CD4-positive, alpha-beta T cell treated with Interleukin-6 for 4 hours (primary cell): ENCODE results near the gene ZYX.
"Not testable (repeated sequence)": the region's sequence is repeated elsewhere in the genome, so short reads cannot be mapped to it uniquely, and the experiment has no call there.

Experiments used
- DNase-seq: peaks from one replicate; pipeline ENCODE4 v3.0.0-alpha.2; 2020; ENCODE audit warnings: mixed read lengths

ZYX gene

DNA sequence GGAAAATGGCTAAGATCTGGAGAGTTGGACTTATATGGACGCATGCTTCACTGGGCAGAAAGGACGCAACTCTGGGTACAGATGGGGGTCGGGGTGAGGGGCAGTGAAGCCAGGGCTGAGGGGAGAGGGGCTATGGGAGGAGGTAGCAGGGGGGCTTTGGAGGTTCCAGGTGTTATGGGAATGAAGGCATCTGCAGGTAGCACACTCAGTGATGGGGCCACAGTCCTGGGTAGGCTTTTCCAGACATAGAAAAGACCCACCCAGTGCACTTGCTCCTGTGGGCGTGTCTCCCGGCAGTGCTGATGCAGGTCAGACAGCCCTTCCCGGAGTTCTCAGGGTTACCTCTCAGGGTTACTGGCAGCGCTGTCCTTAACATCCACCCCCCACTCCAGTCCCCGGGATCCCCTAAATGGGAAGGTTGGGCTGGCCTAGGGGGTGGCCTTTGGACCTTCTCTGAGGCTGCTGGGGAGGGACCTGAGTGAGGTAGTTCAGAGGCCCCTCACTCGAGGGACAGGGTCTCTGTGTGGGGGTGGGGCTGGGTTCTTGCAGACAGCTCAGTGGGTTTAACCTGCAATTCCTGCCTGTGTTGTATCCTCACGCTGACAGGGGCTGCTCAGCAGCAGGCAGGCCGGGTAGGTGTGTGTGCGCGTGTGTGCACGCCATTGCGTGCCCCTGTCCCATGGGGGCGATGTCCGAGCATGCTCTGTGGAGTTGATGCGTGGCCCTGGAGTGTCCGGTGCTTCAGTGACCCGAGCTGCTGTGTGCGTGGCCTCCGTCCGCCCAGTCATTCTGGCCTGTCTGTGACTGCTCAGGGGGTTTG, 6.2 kb downstream of the ZYX start:
- DNase-seq, result no peak

DNA sequence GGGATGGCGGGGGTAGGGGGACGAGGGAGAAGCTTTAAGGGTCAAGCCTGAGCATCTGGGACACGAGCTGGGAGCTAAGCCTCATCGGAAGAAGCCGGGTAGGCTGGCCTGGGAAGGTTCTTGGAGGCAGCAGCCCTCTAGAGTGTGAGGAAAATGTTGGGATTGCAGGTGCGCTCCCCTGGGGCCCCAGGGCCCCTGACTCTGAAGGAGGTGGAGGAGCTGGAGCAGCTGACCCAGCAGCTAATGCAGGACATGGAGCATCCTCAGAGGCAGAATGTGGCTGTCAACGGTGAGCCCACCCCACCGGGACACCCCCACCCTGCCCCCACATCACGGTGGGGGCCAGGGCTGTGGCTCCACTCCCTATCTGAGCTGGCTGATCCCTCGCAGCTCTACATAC, 6.9 kb downstream of the ZYX start:
- DNase-seq, result no peak

DNA sequence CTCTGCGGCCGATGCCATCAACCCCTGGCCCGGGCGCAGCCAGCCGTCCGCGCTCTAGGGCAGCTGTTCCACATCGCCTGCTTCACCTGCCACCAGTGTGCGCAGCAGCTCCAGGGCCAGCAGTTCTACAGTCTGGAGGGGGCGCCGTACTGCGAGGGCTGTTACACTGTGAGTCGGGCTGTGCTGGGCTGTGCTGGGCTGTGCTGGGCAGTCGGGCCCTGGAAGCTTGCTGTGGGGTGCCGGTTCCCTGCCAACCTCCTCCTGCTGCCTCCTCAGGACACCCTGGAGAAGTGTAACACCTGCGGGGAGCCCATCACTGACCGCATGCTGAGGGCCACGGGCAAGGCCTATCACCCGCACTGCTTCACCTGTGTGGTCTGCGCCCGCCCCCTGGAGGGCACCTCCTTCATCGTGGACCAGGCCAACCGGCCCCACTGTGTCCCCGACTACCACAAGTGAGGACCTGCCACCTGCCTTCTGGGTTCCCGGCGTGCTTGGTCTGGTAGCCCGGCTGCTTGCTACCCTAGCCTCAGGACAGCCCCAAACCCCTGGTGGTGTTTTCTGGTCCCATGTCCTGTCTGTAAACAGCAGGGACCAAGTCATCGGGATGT, 7.5 kb downstream of the ZYX start:
- DNase-seq, result no peak

DNA sequence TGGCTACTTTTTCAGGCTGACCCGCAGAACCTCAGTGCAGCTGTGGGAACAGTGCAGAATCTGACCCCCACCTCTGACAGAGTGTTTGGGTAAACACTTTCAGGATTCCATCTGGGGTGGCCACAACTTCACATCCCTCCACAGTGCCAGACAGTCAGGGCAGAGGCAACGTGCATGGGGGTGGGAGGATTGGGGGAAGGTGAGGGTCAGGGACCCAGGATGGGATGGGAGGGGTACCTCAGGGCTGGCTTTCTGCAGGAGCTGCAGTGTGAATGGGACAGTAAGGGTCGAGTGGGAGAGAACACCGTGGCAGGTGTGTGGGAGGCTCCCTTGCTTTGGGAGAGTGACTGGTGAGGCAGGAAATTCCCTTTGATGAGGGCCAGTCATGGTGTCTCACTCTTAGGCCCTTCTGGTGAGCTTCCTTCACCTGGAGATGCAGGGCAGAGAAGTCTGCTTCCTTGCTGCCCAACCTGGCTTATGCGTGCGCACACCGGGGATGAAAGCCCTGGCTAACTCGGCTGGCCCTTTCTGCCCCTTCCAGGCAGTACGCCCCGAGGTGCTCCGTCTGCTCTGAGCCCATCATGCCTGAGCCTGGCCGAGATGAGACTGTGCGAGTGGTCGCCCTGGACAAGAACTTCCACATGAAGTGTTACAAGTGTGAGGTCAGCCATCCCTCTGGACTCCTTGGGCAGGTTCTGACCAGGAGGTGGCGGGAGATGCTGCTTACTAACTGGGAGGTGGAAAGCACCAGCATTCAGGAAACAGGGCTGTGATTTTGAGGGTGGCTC, 8.4 kb downstream of the ZYX start:
- no peak for DNase-seq

DNA sequence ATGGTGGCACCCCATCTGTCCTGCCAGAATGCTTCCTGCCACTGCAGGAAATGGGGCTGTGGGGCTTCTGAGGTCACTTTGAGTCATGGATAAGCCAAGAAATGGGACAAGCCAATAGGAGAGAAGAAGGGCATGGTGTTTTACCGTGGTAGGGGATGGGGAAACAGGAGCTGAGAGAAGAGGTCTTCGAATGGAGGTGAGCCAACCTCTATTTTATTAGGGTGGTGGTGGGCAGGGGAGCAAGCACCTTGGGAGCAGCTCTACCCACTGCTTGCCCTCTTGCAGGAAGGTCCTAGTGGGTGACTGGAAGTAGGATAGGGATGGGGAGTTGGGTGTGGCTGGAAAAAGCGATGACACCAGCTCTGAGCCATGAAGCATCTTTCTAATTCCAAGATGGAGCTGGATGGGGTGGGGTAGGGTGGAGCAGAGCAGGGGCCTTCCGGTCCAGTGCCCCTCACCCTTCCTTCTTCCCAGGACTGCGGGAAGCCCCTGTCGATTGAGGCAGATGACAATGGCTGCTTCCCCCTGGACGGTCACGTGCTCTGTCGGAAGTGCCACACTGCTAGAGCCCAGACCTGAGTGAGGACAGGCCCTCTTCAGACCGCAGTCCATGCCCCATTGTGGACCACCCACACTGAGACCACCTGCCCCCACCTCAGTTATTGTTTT, 9.1 kb downstream of the ZYX start:
- DNase-seq, result no peak

DNA sequence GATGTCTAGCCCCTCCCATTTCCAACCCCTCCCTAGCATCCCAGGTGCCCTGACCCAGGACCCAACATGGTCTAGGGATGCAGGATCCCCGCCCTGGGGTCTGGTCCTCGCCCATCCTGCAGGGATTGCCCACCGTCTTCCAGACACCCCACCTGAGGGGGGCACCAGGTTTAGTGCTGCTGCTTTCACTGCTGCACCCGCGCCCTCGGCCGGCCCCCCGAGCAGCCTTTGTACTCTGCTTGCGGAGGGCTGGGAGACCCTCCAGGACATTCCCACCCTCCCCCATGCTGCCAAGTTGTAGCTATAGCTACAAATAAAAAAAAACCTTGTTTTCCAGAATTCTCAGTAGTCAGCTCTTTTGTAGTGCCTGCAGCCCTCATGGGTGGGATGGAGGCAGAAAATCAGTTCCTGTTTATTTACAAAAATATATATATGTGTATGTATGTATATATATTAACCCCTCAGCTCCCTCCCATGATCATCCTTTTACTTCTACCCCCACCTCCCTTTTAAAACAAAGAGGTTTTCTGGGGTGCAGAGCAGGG, 9.7 kb downstream of the ZYX start:
- DNase-seq, result no peak

DNA sequence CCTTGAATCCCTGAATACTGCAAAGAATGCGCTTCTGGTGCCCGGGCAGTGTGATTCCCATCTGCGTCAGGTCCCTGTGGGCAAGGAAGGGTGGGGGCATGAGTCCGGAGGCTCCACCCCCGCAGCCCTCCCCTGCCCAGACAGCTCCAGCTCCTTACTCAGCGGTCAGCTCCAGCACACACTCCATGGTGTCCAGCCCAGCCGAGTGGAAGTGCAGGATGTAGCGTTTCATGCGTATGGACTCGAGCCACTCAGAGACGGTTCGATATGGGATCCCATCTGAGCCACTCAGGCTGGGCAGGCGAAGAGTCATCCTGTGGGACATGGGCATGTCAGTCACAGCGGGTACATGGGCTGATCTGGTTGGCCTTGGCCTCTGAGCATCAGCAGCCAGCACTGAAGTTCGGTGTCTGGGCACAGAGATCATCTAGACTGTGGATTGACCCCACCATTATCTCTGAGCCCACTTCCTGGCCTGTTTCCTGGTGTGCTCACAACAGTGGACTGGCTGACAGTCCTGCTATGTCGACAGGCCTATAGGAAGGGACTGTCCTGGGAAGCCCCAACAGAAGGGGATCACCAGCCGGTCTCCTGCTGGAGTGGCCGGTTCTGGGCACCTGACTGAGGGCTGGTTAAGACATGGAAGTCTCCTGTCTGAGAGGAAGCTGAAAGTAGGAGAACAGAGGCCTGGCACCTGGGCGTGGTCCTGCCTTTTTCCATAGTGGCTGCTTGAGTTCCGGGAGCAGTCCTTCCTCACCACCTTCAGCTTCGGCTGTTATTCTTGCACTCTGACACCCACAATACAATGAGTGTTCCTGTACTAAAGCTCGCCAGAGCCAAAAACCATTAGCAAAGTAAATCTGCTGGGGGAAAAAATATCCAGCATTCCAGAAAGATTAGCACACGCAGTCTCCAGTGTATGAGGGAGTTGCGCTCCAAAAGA, 10.6 kb downstream of the ZYX start:
- no peak for DNase-seq

DNA sequence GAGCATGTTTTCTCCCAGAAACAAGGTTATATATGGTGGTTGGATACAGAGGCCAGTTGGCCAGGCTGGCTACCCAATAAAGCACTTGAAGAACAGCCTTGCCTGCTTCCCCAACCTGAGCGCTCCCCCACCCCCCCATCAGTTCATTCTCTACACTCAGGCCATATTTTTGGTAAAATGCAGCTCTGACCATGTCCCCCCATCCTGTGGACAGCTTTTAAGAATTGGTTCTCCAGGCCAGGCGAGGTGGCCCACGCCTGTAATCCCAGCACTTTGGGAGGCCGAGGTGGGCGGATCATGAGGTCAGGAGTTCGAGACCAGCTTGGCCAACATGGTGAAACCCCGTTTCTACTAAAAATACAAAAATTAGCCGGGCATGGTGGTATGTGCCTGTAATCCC, 11.3 kb downstream of the ZYX start:
- DNase-seq, result not testable (repeated sequence)

DNA sequence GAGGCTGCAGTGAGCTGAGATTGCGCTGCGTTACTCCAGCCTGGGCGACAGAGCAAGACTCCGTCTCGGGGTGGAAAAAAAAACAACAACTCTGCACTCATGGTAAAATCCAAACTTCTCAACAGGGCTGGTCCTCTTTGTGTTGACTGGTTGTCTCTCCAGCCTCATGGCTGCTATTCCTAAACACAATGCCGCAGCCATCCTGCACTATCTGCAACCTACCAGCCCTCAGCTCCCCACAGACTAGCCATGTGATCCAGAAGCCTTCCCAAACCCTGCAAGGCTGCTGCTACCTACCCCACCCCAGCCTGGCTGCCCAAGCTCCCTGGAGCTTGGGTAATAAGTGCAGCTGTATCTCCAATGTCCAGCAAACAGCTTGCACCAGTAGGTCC, 11.7 kb downstream of the ZYX start:
- no peak for DNase-seq

DNA sequence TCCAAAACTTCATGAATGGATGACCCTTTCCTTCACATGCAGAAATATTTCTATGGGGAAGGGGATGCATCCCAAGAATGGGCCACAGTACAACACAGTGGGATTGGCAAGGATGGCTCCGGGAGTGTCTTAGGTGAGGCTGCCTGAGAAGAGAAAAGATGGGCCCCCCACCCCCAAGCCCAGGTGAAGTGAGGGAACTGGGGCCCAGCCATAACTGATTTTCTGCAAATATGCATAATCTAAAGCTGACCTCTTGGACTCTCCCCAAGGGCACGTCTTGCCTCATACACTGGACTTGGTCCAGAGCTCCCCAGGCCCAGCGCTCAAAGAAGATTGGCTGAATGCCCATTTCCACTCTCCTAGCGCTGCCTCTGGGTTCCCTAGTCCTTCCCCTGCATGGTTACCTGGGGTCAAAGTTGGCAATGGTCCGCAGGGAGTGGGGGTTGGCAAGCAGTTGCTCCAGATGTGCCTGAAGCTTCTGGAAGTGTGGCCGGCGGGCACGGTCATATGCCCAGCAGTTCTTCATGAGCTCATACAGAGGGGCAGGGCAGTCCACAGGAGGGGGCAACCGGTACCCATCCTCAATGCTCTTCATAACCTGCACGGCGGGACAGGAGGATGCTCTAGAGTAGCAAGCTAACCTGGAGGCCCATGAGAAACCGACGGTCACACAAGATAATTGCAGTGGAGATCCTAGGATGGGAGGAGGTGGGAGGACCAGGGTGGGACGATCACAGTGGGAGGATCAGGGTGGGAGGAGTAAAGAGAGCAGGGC, 12.3 kb downstream of the ZYX start:
- DNase-seq, result no peak

DNA sequence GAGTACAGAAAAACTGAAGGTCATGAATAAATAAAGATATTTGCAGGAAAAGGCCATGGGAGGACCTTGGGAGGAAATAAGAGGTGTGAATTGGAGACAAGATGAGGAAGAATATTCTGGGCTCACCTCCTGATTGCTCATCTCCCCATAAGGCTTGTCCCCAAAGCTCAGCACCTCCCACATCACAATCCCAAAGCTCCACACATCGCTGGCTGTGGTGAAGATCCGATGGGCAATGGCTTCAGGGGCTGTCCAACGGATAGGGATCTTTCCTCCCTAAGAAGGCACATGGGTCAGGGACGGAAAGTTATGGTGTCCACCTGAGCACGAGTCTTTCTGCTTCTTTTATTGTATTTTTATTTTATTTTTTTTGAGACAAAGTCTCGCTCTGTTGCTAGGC, 12.9 kb downstream of the ZYX start:
- no peak for DNase-seq

DNA sequence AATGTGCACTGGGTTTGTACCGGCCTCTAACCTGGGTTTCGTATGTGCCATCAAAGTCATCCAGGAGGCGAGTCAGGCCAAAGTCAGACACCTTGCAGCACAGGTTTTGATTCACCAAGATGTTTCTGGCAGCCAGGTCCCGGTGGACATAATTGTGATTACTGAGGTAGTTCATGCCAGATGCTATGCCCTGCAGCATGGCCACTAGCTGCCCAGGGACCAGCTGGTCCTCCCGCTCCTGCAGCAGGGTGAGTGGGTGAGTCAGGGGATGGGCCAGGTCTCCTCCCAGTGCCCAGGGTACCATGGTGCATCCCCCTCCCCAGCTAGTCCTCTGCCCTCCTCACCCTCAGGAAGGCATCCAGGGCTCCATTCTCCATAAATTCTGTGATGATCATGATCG, 13.6 kb downstream of the ZYX start:
- no peak for DNase-seq

DNA sequence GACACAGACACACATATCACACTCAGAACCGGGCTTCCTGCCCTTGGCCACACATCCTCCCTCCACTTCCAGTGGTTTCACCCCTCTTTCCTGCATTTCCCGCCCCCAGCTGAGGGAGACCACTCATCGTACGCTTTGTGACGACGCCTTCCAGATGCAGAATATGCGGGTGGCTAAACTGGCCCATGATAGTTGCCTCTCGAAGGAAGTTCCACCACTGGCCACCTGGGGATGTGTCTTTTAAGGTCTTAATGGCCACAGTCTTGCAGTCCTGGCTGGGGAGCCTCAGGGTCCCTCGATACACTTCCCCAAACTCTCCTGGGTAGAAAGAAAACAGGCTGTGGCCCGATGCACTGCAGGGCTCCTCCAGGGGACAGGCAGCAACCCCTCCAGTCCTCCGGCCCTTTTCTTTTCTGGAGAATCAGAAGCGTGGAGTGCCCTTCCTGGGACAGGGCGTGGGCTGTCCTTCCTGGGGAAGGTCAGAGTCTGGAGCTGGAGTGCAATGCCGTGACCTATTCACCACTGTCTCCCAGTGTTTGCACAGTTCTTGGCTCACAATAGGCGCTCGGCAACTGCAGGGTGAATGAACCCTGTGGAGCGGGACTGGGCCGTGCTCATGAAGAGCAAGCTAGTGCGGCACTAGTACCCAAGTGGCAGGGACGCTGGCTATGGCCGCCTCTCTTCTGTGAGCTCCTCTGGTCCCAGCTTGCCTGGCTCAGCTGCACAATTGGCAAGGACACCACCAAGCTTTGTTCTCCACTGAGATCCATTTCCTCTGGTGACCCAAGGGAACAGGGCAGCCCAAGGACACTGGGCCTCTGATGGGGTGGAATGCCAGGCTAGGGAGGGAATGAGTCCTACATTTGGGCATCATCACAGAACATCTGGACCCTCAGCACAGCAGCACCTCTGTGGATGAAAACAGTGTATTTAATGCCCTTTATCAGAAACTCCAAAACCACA, 14.3 kb downstream of the ZYX start:
- no peak for DNase-seq

DNA sequence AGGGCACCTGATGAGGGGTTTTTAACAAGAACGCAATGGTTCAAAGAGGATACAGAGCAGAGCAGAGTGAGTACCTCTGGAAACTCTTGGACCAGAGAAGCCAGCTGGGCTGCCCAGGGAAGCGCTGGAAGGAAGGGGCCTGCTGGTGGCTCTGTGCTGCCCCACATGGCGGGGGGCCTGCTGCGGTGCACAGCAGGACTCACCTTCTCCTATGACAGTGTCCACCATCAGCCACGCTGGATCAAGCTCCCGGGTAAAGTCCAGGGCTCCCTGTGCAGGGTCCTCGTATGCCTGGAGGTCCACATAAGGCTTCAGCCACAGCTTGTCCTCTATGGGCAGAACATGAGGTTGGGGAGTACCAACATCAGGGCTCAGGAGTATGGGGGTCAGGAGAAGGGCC, 15.0 kb downstream of the ZYX start:
- DNase-seq, result no peak

DNA sequence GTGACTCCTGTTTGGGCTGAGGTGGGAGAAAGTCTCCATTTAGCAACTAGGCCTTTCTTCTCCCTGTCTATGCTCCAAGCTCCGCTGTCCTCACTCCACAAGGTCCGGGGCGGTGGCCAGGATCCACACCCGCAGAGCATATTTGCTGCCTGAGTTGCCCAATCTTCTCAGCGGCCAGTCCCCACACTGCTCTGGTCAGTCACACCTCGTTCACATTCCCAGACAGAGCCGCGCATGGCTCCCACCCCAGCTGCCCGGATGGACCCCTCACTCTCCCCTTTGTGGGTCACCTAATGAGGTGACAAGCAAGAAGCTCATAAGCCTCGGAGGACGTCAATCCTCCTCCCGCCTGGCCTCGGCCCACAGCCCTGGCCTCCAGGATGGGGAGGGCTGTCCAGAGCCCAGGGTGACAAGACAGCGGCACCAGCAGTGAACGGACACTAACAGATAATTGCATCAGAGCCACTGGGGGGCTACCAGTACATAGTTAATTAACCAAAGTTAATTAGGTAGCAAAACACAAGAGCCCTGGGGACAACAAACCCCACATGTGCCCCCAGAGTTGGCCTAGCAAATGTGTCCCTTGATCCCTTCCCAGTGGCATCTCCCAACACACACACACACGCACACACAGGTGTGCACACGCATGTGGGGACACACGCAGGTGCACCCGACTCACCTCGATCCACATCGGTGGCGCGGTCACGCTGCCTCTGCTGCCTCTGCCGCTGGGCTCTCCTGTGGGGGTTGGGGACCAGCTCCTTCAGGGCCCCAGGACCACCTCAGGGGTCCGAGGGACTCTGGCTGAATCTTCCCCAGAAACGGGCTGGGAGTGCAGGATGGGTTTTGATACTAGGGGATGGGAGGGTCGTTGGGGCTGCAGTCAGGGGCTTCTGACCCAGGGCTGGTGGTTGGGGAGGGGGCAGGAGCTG, 15.7 kb downstream of the ZYX start:
- no peak for DNase-seq

DNA sequence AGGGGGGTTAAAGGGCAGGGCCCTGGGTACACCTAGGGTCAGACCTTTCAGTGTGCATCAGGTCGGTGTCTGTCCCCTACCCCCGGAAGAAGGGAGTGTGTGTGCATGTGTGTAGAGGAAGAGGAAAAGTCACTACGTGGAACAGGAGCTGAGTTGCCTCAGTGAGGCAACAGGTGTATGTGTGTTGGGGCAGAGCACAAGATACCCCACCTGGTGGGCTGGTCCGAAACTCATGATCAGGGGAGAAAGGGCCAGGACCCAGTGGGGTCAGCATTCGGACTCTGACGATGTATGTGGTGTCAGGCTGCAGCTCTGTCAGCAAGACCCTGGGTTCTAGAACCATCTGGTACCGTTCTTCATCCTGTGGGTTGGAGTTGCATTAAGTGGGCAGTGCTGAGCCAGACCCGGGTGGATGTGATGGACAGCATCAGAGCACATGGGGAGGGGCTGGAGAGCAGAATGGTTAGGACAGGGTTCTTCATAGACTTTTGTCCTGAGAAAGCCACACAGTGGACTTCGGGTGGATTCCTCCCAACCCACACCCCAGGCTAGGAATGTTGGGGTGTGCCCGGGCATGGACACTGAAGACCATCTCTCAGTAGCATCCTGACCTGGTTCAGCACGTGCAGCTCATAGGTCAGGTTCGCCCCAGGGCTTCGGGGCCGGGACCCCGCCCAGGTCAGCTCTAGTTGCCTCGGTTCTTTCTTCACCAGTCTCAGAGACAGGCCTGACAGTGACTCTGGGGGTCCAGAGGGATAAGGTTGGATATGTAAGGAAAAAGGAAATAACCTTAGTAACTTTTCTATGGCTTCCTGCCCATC, 16.8 kb downstream of the ZYX start:
- DNase-seq, result no peak

DNA sequence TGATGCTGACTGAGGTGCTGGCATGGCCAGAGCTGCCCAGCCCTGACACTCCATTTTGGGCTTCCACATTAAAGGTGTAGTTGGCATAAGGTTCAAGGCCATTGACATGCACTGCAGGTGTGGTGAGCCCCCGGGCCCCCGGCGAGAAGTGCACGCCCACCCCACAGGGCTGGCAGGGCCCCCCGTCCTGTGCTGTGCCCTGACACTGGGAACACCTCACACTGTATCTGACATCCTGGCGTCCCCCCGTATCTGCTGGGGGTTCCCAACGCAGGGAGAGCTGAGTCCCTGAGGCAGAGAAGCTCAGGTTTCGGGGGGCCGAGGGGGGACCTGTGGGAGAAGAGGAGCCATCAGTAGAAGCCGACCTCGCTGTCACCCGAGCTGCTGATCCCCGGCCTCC, 17.5 kb downstream of the ZYX start:
- no peak for DNase-seq

DNA sequence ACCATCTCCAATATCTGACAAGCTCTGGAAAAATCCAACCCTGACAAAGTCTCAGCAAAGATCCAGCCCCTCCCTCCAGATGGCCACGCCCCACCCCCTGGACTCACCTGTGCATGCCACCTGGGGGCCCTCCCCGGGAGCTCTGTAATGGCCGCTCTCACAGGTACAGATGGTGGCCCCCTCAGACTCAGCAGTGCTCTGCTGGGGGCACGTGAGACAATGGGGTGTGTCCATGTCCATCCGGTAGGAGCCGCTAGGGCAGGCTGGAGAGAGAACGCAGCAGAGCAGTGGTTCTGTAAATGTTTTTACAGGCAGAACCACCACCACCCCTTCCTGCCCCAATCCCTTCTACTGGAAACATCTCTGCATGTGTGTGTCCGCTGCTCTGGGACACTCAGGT, 18.0 kb downstream of the ZYX start:
- no peak for DNase-seq
